ENCODE measurements around the gene ELOVL4.

DNA sequence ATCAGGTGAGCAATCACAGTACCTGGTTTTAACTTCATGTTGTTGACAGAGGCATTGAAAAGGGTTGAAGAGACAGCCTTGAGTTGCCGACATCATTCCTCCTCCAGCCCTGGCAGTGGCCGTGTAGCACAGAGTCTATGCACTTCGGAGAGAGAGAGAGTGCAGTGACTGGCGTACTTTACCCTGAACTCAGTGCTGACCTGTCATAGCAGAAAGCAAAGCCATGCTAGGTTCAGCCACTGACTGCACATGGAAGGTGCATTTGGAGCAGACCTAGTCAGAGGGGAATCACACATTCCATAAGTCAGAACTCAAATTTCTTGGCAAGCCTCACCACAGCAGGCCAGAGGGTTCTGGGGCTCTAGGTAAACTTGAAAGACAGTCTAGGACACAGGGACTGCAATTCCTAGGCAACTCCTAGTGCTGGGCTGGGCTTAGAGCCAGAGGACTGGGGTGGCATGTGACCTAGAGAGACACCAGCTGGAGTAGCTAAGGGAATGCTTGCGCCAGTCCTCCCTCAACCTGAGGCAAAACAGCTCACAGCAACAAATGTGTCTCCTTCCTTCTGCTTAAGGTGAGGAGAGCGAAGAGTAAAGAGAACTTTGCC lies 69.1 kb downstream of the ELOVL4 start:
- TF ChIP-seq POLR2A (IDR thresholded peaks at IDR 0.05), result no peak
- TF ChIP-seq, protein P1, sequence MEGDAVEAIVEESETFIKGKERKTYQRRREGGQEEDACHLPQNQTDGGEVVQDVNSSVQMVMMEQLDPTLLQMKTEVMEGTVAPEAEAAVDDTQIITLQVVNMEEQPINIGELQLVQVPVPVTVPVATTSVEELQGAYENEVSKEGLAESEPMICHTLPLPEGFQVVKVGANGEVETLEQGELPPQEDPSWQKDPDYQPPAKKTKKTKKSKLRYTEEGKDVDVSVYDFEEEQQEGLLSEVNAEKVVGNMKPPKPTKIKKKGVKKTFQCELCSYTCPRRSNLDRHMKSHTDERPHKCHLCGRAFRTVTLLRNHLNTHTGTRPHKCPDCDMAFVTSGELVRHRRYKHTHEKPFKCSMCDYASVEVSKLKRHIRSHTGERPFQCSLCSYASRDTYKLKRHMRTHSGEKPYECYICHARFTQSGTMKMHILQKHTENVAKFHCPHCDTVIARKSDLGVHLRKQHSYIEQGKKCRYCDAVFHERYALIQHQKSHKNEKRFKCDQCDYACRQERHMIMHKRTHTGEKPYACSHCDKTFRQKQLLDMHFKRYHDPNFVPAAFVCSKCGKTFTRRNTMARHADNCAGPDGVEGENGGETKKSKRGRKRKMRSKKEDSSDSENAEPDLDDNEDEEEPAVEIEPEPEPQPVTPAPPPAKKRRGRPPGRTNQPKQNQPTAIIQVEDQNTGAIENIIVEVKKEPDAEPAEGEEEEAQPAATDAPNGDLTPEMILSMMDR (IDR thresholded peaks at IDR 0.05), result no peak
